A204.1 (cell line): ENCODE measurements around the gene SMPD3.

Experiments used
- FAIRE-seq: peaks from 2 replicates; lab custom pipeline; 2012; peaks lifted over from hg19 to GRCh38; lab: Jason Lieb, UNC

SMPD3 gene

DNA sequence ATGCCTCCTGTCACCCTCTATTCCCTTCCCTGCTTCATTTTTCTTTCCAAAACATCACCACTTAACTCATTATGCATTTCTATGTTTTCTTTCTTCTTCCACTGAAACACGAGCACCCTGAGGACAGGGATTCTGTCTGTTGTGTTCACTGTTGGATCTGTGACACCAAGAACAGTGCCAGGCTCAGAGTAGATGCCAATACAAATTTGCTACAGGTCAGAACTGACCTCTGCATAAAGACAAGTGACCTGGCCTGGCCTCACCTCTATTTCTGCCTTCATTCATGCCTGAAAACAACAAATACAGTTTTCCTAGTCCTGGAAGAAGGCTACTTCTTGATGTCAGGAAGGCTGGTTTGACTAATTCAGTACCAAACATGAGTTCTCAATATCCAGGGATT lies 45.1 kb downstream of the SMPD3 start:
- FAIRE-seq = no peak

DNA sequence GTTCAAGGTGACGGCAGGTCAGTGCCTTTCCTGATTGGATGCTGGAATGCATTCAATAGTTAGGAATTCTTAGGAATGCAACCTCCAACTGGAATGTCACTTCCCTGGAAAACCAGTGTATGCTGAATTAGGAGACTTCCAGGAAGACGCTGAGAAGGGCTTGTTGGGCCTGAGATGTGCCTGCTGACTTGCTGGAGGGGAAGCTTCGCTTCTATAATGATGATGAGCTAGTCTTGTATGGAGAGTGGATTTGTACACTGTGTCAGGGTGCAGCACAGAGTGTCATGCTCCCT lies 45.6 kb downstream of the SMPD3 start:
- no peak for FAIRE-seq

DNA sequence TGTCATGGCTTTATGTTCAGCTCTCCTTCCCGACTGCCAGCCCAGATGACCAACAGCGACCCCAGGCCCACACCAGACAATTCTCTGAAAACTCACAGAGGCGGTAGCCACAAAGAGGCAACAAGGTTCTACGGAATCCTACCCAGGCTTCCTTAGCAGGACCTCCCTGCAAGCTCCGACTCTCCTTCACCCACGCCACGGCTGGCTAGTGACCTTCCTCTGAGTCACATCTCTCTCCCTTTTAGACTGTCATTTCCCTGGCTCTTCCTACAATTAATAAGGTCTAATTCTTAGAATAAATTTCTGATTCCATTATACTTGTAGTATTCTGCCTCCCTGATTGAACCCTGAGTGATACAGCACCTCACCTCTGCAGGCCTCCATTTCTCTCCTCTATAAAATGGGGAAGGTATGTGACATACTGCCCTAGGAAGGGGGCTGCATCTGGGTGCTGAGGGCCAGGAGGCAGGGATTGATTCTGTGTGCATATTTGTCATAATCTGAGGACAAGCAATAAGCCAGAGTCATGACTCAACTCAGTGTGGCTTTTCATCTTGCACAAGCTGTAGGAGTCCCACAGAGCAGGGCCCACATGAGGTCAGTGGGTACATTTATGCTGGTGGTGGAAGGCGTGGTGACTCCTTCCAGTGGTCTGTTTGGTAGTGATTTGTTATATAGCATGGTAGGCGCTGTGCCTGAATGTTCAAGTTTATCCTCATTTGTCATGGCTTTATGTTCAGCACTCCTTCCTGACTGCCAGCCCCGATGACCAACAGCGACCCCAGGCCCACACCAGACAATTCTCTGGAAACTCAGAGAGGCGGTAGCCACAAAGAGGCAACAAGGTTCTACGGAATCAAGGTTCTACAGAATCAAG lies 46.2 kb downstream of the SMPD3 start:
- no peak for FAIRE-seq

DNA sequence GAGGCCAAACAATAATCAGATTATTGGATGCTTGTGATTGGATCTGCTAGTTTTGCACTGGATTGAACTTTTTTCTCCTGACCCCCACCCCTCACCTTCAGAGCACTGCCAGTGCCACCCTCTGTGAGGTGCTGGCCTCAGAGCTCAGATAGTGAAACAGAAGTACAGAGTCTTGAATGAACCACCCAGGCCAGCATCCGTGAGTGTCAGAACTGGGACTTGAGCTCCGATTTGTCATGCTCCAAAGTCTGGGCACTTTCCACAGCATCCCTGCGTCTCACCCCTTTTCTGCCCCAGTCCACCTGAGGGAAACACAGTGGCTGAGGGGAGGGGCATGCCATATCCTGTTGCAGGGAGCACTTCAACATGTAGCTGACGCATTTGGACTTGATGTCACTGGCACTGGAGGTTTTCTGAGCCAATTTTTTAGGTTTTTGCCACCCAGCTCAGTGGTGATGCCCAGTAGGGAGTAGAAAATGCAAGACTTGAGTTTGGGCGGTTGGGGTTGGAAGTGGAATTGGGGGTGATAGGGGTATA lies 47.3 kb downstream of the SMPD3 start:
- no peak for FAIRE-seq

DNA sequence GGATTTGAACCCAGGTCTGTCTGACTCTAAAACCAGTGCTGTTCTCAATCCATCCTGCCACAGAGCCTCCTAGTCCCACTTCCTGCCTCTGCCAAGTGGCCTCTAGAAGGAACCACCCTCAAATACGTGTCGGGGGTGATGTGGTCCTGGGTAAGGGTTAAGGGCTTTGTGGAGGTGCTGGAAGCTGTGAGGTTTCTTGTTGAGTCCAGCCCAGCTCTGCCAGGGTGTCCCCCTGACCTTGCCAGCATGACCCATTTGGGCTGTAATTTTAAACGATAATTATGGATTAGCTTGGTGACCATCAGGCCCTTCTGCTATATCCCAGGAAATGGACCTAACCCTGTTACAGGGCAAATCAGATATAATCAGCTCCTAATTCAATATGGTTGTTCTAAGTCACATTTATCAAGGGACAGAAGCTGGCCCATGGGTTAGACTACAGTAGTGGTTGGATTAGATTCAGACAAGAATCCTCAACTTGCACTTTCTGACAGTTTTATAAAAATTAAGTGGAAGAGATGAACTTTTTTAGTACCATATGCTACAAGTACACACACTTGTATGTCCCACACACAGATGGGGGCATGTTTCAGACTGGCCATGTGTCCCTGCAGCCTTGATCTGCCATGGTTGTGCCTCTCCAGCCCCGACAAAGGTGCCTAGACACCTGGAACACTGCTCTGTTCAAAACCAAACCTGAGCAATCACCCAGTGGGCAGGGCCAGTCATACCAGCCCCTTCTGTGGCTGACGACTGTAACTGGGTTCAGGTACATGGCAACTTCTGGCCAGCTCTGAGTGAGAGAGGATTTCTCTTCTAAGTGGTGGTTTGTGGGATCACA lies 48.0 kb downstream of the SMPD3 start:
- FAIRE-seq = no peak

DNA sequence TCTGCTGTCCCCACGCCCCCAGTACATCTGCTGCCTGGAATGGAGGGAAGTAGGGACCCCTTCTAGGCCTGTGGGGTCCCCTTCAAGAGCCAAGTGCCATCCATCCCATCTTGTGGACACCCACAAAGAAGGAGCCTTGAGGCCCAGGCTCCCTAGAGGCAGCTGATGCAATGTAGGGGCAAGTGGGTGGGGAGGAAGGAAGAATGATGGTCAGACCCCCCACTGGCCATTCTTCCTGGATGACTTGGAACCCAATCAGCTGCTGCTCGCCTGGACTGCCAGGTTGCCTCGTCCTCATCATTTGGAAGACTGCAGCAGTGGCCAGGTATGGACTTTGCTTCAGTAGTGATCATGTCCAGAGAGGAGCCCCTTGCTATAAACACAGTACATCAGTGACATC lies 48.9 kb downstream of the SMPD3 start:
- no peak for FAIRE-seq

DNA sequence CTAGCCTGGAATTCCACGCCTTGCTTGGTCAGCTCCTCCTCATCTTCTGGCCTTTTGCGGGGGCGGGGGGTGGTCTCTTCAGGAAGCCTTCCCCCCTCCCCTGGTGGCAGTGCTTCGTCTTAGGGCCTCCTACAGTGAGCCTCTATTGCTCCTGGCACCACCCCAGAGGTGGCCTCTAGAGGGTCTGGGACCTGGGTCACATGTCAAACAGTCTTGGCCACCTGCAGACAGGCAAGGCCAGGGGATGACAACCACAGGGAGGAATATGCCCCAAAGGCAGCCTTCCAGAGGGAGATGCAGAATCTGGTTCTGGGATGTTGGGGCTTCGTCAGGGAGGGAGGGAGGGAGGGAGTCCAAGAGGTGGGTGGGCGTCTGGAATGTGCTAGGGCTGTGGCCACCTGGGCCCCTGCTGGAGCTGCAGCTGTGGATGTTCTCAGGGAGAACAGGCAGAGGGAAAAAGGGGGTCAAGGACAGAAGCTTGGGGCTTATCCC lies 50.6 kb downstream of the SMPD3 start:
- no peak for FAIRE-seq

DNA sequence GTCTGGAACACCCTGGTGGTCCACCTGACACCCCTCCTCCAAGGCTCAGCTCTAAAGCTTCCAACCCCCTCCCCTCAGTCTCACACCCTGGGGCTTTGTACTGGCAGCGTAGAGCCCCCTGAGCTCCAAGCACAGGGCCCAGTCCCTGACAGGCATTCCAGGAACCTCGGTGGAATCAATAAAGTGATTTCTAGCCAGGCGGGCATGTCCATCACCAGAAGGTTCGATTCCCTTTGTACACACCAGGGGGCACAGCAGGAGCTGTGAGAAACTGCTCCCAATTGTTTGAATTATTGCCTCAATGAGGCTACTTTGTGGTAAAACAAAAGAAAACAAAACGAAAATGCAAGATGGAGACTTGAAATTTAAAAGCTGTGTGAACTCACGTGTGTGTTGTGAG lies 51.8 kb downstream of the SMPD3 start:
- FAIRE-seq = no peak

DNA sequence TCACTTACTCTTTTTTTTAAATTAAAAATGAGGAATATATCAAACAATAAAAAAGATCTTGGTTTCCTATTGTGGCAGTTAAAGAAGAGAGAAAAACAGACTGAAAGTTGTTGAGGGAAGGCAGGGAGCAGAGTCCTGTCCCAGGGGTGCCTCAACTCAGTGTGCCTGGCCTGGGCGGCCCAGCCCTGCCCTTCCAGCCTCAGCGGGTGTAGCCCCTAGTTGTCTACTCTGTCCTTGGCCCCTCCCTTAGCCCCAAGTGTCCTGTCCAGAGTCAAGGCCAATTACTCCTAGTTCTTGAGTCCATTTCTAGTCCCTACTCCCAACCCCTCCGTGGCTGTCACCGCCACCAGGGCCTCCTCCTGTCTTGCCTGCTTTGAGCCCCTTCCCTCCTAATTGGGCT lies 52.5 kb downstream of the SMPD3 start:
- no peak for FAIRE-seq

DNA sequence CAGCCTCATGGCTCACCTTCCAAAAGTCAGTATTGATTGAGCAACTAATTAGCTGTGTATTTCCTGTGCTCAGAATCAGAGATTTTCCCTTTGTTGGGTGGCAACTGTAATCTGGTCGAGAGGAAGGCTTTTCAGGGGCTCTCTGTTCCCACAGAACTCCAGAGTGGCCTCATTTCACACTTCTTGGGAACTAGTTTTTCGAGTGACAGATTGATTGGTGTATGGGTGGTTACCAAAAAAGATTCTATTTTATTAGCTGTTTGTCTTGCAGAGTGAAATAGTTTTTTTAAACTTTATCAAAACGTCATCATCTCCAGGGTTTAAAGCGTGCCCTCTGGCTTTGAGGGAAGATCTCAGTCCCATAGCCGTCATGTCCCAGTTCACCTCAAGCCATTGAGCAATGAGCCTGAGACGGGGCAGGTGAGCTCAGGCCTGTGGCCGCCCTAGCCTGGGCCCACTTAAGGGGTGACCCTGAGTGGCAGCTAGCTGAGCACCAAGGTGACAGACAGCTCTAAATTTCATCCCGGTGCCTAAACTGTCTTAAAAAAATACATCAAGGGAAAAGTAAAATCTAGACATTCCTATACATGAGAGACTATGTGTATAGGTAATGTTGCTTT lies 53.0 kb downstream of the SMPD3 start:
- FAIRE-seq = no peak

DNA sequence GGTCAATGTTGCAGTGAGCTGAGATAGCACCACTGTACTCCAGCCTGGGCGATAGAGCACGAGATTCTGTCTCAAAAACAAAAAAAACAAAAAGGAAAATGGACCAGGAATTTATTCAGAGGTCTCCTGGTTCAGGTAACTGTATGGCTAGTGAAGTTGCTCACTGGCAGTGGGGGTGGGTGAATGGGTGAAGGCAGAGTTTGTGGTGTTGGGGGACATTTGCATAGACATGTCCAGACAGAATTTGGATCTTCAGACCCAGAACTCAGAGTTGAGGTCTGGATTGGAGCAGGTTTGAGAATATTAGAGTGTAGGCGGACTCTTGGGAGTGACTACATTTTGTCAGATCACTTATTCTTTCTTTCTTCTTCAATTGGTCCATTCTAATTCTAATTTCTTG lies 55.0 kb downstream of the SMPD3 start:
- no peak for FAIRE-seq

DNA sequence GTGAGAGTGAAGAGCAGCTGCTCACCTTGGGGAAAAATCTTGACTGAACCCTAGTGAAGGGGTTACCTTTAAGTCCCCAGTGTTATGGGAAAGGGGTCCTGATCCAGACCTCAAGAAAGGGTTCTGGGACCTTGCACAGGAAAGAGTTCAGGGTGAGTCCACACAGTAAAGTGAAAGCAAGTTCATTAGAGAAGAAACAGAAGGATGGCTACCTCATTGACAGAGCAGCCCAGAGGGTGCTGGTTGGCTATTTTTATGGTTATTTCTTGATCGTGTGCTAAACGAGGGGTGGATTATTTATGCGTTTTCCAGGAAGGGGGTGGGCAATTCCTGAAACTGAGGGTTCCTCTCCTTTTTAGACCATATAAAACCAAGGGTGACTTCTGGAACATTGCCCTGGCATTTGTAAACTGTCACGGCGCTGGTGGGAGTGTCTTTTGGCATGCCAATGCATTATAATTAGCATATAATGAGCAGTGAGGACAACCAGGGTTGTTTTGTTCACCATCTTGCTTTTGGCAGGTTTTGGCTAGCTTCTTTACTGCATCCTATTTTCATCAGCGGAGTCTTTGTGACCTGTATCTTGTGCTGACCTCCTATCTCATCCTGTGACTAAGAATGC lies 58.4 kb downstream of the SMPD3 start:
- no peak for FAIRE-seq

DNA sequence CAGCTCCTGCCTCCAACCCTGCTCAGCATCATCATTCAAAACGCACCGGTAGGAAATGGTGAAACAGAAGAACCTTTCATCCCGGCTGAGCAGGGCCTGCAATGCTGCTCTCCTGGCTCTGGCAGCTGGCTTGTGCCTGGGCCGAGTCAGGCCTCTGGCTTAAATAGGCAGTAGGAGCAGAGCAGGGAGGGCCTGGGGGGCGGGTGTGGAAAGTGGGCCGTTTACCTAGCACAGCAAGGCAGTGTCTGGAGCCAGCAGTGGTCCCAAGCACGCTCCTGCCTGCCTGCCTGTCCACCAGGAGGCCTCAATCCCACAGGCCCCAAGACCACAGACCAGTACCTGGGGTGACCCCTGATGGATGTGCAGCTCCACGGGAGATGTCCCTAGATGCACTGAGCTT lies 59.3 kb downstream of the SMPD3 start:
- FAIRE-seq = no peak

DNA sequence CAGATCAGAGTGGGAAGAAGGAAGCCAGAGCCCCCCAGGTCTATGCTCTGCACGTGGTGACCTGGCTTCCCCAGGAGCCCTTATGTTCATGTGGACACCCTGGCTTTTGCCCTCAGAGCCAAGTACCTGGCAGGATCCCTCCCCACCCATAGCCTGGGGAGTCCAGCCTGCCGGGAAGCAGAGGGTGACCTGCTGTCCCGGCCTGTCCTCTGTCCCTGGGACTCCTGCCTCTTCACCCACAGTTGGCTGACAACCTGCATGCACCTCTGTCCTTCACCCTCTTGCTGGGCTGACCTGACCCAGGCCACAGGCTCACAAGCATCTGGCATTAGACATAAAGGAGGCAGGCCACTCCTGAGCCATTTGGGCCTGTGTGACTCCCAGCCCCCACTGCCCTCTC lies 60.2 kb downstream of the SMPD3 start:
- no peak for FAIRE-seq

DNA sequence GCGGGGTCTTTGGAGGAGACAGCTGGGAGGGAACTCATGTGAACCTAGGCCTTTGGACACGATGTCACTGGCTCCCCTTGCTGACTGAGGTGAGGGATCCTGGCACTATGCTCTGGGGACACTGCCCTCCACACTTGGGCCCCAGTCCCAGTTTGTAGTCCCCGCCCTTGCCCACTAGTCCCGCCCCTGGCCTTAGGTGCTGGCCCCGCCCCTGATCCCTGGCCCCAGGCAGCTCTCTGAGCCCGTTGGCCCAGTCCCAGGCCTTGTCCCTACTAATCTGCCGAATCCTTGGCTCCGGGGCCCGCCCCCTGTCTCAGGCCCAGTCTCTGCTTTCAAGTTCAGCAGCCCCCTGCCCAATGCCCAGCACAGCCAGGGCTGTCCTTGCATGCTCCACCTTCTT lies 61.0 kb downstream of the SMPD3 start:
- no peak for FAIRE-seq

DNA sequence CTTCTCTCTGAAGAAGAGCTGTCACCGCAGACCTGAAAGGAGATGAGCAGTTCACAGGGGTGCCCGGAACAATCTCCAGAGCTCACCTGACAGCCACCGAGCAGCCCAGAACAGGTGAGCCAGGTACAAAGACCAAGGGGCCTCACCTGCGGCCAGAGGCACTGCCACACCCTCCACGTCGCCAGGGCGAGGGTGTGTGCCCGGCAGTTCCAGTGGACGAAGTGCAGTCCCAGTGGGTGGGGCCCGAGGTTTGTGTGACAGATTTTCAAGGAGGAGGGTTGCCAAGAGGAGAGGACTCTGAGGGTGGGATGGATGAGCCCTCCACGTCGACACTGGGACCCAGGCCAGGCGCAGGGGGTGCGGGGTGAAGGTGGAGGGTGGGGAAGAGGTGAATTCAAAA lies 61.7 kb downstream of the SMPD3 start:
- FAIRE-seq = no peak

DNA sequence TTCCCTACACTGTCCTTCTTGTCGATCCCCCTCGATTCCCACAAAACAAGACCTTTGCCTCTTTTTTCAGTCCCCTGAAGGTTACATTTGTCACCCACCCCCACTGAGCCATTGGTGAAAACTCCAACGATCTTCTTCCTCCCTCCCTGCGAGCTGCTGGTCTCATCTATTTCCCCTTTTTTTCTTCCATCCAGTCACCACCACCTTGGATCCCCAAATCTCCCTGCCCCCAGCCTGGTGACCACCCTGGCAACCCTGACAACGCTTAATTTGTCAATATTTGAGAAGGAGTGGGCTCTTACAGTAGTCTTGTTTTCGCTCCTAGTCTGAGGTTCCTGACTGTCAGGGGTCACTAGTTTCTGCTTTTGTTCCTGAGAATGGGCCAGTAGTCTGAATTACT lies 62.9 kb downstream of the SMPD3 start:
- FAIRE-seq = no peak

DNA sequence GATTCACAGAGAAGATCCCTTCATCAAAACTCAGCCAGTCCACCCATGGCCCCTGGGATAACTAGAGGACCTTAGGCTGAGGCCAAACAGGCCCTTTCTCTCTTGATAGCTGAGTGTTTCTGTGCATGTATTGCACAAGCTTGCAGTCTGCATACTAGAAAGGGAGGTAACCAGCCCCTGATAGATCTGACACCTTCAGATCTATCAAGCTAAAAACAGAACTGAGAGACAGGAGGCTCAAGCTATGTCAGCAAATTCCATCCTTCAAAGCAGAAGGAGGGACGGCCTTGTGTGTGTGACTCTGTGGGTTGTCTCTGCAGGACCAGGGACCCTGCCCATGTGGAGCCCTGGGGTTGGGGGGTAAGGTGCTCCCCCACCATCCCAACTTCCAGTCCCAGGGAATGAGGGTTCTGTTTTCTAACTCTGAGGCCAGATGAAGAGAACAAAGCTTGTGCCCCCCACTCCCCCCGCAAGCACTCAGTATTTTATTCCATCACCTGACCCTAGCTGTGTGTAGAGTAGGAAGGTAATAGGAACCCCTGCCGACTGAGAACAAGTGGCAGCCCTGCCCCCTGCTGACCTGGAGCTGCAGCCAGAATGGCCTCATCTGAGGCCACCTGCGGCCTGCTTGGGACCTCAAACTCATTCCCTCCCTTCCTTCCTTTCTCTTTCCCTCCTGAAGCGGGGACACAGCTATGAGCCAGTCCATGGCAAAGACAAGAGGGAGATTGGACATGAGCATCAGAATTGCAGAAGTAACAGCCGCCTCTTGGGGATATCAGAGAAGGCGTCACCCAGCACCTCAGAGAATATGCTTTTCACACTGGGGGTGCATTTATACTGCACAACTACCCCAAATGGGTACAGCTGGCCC lies 63.8 kb downstream of the SMPD3 start:
- FAIRE-seq = no peak

DNA sequence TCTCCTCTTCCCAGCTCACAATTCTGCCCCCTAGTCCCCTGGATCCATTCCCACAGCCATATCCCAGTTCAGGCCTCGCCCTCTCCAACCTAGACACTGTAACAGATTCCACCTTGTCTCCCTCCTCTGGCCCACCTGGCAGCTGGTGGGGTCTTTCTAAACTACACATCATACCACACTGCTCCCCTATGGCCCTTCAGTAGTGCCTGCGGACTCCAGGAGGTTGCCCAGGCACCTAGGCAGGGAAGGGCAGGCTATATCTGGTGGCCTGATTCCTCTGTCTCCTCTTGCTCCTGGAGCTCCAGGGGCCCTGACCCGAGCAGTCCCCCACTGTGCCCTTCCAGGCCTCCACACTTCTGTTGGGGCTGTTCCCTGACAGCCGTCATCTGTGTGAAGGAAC lies 64.5 kb downstream of the SMPD3 start:
- FAIRE-seq = no peak

DNA sequence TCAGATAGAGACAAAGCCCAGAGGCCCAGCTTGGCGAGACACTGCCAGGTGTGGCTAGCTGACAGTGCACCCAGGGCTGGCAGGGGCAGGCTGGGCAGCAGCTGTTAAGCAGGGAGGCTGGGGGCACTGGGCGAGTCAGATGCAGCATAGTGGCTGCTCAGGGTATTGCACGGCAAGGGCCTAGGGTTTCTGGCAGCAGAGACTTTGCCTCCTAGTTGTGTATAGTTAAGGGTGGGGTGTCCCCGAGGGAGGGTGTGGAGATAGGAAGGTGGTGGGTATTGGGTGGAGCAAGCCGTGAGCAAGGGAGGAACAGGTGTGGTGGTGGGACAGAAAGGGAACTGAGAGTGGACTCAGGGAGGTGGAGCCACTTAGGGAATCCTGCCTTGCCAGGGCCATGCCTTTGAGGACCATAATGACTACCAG lies 66.0 kb downstream of the SMPD3 start:
- no peak for FAIRE-seq

DNA sequence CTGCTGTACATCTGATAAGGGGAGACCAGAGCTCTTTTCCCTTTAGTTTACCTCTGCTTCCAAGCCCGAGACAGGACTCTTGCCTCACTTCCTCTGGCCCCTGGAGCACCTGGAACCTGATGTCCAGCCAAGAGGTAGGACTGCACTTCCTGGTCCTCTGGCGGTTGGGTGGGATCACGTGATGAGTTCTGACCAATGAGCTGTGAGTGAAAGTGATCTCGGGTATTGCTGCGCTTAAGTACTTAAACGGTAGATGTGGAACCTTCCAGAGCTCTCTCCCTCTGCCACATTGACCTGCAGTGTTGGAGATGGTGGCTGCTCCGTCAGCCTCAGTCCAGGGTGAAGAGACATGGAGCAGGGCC lies 67.0 kb downstream of the SMPD3 start:
- no peak for FAIRE-seq
